NCI-H2196 treated with DMSO at 0.1 percent for 48 hours (cell line): ENCODE data around the gene ETHE1.

Source experiments
- DNase-seq: peaks from one replicate; lab custom pipeline; 2025; ENCODE audit not compliant: unreplicated experiment; lab: John Stamatoyannopoulos, UW

Gene ETHE1

DNA sequence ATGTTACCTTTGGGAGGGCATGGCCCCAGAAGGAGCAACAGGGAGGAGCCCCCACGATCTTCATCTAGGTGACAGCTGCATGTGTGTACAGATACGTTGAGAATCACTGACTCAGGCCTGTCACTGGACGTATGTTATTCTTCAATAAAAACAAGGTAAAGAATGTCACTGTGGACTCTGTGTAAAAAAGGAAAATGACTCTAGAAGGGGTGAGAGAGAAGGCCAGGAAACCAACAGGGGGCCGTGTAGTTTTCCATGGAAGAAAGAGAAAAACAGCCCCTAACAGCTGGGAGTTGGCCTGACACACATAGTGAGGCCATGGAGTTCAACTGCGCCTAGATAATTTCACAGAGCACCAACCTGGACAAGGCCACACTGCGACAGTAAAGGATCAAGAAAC, 59.7 kb downstream of the ETHE1 start:
- no peak for DNase-seq

DNA sequence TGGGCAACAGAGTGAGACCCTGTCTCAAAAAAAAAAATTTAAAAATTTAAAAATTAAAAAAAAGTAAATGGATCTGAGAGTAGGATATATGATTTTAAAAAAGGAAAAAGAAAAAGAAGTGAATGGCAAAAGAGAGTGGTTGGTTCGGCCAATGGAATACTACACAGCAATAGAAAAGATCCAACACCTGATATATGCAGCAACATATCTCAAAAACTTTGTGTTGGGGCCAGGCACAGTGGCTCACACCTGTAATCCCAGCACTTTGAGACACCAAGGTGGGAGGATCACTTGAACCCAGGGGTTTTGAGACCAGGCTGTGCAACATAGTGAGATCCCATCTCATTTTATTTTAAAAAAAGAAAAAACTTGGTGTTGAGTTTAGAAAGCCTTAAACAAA, 60.2 kb downstream of the ETHE1 start:
- no peak for DNase-seq

GRCh38 chr19:43465468-43466120, 61.4 kb downstream of the ETHE1 start, which contains the start of gene LYPD3:
Gene LYPD3 (minus strand): TSS chr19:43465608. CDS start chr19:43465571, 37 bp downstream.
- no peak for DNase-seq

DNA sequence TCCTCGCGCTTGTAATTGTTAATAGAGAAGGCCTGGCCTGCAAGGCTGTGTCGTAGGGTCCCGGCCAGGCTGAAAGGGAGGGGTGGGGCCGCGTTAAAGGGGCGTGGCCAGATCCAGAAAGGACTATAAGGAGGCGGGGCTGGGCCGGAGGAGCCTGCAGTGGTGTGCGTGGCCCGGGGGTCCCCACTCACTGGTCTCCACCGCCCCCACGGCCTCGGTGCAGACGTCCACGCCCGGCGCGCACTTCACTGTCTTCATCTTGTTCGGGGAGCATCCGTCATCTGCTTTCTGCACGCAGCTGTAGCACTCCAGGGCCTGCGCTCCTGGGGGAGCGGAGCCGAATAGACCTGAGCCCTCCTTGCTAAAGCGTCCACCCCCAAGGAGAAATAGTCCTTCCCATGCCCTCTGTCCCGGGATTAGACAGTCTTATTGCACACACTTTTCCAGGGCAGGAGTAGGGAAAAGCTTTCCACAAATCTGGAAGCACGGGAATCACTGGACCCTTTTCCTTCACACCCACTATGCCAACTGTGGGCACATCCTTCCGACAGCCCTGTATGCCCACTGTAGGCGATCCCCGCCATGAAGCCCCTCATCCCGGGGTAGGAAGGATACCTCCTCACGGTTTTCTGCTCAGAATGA, 62.7 kb downstream of the ETHE1 start:
- no peak for DNase-seq

GRCh38 chr19:43463381-43464133, 63.4 kb downstream of the ETHE1 start:
- peak; percentile 94 for DNase-seq

- DNase-seq, result no peak
These were observed 64.1 kb downstream of the ETHE1 start for GRCh38 chr19:43462785-43463380.

DNA sequence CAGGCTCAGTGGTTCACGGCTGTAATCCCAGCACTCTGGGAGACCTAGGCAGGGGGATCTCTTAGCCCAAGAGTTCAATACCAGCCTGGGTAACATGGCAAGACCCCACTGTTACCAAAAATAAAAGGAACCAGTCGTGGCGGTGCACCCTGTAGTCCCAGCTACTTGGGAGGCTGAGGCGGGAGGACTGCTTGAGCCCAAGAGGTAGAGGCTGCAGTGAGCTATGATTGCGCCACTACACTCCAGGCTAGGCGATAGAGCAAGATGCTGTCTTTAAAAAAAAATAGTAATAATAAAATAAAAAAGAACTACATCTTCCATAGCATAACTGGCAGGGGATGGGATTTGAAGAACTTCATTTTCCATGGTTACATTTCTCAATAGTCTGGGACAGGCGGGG, 64.6 kb downstream of the ETHE1 start:
- no peak for DNase-seq

DNA sequence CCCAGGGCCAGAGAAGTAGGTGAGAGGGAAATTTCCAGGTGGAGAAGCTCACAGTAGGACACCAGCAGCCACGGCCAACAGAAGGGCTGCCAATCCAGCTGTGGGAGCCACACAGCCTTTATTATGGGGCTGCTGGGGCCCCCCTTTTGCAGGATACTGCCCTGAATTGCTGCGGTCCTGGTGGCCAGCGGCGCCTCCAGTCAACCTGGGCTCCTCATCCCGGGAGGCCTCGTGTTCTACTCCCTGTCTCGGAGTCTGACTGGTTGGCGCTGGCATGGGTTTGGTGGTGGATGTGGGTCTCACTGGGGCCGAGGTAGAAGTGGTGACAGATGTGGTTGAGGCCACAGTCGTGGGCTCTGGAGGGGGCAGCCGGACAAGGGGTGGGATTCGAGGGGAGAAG, 65.7 kb downstream of the ETHE1 start:
- no peak for DNase-seq

DNA sequence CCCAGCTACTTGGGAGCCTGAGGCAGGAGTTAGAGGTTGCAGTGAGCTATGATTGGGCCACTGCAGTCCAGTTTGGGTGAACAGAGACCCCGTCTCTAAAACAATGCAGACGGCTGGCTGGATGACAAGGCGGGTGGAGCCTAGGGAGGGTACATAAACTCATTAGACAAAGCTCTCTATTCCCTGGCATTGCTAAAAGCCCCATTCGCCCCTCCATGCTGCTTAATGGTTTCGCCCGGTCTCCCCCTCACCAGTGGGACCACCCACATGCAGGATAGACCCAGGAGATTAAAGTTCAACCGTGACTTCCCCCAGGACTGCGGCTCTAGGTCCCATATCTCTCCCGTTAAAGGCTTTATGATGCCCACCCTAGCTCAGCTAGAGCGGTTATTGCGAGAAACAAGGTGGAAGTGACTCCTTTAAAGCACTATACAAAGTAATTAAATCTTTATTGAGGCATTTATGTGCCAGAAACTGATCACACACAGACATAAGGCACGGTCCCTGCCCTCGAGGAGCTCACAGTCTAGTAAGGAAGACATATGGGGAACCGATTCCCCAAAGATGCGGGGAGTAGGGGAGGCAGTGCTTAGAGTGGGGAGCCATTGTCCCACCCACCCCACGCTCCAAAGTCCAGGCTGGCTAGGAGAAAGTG, 66.5 kb downstream of the ETHE1 start:
- no peak for DNase-seq

- no peak for DNase-seq
These were observed 69.2 kb downstream of the ETHE1 start for GRCh38 chr19:43457809-43458208.
